Stomach (tissue), 4 donors: ENCODE measurements around the gene TMPRSS11B.

Experiments
- EP300 ChIP-seq: sonication (generic); formaldehyde crosslinking; IDR thresholded peaks from one replicate; pipeline ENCODE4 v1.6.1; 2017; ENCODE audit warnings: antibody characterized with exemption
- POLR2A ChIP-seq, 4 donors: fragments of 450-650 bp; IDR thresholded peaks; one replicate each; pipeline ENCODE4 v1.6.1; 2016; ENCODE audit warnings: antibody characterized with exemption in 4 of 4, control low read depth in 2 of 4, mild to moderate bottlenecking in 1 of 4, moderate library complexity in 1 of 4
- POLR2AphosphoS5 ChIP-seq, 3 donors: sonication (generic); formaldehyde crosslinking; IDR thresholded peaks; one replicate each; pipeline ENCODE4 v1.6.1; 2016; ENCODE audit warnings: antibody characterized with exemption in 3 of 3
- TF ChIP-seq, protein P1 (sequence below), 7 experiments: fragments of 450-650 bp in 4 of 7; fragments of 200-600 bp in 3 of 7; sonication (generic) in 3 of 7; IDR thresholded peaks; one replicate each; pipeline ENCODE4 v1.5.1; 2016 to 2019; ENCODE audit warnings: antibody characterized with exemption in 7 of 7, control low read depth in 2 of 7, mild to moderate bottlenecking in 1 of 7

DNA sequence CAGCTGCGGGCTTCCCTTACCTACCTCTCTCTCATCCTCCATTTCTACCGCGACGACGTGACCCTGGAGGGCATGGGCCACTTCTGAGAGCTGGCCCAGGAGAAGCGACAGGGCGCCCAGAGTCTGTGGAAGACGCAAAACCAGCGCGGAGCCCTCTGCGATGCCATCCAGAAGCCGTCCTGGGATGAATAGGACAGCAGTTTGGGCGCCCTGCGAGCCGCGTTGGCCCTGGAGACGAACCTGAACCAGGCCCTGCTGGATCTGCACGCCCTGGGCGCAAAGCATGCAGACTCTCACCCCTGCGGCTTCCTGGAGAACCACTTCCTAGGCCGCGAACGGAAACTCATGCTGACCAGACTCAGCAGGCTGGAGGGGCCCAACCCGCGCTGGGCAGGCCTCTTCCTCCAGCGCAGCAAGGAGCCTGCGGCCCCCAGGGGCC, 63.1 kb downstream of the TMPRSS11B start:
- TF ChIP-seq, protein P1, sequence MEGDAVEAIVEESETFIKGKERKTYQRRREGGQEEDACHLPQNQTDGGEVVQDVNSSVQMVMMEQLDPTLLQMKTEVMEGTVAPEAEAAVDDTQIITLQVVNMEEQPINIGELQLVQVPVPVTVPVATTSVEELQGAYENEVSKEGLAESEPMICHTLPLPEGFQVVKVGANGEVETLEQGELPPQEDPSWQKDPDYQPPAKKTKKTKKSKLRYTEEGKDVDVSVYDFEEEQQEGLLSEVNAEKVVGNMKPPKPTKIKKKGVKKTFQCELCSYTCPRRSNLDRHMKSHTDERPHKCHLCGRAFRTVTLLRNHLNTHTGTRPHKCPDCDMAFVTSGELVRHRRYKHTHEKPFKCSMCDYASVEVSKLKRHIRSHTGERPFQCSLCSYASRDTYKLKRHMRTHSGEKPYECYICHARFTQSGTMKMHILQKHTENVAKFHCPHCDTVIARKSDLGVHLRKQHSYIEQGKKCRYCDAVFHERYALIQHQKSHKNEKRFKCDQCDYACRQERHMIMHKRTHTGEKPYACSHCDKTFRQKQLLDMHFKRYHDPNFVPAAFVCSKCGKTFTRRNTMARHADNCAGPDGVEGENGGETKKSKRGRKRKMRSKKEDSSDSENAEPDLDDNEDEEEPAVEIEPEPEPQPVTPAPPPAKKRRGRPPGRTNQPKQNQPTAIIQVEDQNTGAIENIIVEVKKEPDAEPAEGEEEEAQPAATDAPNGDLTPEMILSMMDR (IDR thresholded peaks at IDR 0.05): no peak
- TF ChIP-seq POLR2A (IDR thresholded peaks at IDR 0.05) (no peak), EP300 (no peak), POLR2AphosphoS5 (IDR thresholded peaks at IDR 0.05) (no peak)
